HG03571 (cell line): ENCODE data around the gene CFAP77.
A peak's percentile ranks its signal among the peaks of the same experiment; 100 is the strongest.
"Not testable (repeated sequence)": the region's sequence is repeated elsewhere in the genome, so short reads cannot be mapped to it uniquely, and the experiment has no call there.

Experiments
- ATAC-seq: cut with Tn5 transposase; IDR thresholded peaks from one replicate; pipeline ENCODE4 v1.9.1; 2021; ENCODE audit not compliant: unreplicated experiment

Gene CFAP77

DNA sequence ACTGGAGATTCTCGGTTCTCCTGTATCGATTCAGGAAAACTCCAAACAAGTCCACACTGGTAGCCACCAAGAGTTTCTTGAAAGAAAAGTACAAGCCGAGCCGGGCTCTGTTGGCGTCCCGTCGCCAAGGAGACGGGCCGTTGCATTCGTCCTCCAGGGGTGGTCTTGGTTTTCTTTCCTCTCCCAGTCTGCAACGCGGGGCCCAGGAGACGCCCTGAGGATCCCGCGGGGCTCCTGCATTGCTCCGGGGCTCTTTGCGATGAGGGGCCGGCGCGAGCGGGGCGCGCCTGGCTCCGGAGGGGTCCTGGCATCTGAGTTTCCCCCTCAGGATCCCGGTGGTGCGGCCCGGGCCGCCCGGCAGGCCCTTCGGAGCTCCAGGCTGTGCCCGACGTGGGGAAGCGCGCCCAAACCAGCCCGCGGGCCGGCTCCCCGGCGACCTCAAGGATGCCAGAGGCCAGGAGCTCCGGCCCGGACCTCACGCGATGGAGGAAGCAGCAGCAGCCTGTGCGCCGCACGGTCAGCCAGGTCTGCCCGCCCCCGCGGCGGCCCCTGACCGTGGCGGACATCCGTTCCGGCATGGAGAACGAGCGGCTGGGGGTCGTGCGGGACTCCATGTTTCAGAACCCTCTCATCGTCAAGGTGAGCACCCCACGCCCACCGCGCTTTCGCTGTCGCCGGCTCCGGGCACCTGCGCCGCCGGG, at the start of gene CFAP77:
Gene CFAP77 (plus strand): TSS at position 384 of the 701 bp plus-strand sequence. CDS start 61 bp downstream, at position 445.
- no peak for ATAC-seq

DNA sequence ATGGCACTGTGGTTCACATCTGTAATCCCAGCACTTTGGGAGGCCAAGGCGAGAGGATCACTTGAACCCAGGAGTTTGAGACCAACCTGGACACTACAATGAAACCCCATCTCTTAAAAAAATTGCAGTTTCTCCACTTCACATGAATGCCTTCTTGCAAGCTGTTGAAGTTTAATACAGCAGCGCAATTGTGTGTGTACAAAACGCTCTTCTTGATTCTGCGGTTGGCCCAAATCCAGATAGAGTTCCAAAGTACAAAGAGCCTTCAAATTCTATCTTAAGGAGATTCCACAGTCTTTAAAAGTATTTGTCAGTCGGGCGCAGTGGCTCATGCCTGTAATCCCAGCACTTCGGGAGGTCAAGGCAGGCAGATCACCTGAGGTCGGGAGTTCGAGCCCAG, 45.9 kb upstream of the CFAP77 start:
- ATAC-seq = no peak

DNA sequence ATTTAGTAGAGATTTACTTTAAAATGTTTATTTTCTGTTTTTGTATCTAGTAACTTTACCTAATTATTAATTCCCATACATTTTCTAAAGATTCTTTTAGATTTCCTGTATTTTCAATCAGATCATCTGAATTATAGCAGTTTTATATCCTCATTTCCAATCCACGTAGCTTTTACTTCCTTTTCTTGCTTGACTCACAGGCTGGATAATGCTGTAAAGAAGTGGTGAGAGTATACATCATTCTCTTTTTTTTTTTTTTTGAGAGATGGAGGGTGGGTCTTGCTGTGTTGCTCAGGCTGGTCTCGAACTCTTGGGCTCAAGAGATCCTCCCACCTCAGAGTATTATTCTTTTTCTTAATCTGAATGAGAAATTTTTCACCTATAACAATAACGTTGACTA, 44.0 kb upstream of the CFAP77 start:
- ATAC-seq = no peak

DNA sequence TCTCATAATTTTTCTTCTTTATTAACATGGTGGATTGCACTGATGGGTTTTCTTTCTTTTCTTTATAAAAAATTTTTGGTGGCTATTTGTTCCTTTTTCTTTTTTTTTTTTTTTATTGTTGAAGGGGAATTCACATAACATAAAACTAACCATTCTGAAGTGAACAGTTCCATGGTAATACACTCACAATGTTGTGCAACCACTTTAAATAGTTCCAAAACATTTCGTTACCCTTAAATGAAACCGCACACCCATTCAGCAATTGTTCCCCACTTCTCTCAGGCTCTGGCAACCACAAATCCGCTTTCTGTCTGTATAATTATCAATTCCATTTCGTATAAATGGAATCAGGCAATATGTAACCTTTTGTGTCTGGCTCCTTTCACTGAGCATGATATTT, 43.5 kb upstream of the CFAP77 start:
- ATAC-seq = no peak

DNA sequence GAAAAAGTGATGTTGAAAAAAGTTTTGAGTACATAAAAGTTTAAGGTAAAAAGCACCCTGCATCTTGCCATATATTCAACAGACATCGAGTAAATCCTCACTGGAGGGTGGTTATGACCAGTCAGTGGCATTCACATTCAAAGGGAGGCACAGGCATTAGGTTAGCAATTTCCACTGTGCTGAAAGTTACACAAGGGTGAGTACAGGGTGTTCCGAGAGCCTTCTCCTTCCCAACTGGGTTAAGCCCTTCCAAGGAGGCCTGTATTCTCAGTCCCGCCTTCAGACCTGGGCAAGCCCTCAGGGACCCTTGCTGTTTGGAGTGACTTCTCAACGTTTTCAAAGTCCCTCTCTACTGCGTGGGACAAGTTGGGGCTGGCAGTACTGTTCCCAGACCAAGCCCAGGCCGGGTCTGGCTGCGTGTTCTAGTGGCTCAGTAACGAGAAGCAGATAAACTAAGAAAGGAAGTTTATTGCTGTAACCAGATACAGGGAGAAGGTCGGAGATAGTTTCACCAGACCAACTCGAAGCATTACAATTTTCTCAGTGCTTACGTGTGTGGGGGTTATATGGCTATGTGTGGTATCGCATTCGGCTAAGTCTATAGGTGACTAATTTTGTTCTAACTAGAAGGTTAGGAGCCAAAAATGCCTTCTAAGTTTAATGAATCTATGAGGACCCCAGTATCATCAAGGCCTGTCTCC, 42.2 kb upstream of the CFAP77 start:
- ATAC-seq = no peak

DNA sequence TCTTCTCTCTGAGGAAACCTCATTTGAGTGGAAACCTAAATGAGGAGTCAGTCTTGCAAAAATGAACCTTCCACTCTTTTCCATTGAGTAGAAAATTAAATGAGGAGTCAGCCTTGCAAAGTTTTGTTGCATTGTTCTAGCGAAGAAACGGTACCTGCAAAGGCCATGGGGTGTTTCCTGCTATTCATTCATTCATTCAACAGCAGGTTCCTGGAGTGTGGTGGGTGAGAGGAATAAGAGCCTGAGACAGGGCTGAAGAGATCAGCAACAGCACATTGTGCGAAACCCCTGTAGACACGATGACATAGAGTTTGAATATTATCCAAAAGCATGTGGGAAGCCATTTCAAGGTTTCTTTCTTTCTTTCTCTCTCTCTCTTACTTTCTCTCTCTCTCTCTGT, 40.6 kb upstream of the CFAP77 start:
- ATAC-seq = no peak

DNA sequence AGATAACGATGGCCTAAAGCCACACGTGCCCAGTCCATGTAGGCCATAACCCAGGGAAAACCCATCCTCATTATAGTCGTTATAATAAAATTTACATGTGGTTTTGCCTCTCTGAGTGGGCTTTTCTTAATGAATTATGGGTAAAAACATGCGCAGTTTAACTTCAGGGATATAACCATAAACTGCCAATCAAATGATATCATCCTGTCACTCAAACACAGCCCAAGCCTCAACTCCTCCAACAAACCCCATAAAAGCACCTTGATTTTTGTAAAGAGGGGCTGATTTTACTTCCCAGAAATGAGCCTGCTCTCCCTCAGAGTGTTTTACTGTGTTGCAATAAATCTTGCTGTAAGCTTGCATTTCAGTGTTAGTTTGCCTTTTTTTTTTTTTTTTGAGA, 39.4 kb upstream of the CFAP77 start:
- no peak for ATAC-seq

DNA sequence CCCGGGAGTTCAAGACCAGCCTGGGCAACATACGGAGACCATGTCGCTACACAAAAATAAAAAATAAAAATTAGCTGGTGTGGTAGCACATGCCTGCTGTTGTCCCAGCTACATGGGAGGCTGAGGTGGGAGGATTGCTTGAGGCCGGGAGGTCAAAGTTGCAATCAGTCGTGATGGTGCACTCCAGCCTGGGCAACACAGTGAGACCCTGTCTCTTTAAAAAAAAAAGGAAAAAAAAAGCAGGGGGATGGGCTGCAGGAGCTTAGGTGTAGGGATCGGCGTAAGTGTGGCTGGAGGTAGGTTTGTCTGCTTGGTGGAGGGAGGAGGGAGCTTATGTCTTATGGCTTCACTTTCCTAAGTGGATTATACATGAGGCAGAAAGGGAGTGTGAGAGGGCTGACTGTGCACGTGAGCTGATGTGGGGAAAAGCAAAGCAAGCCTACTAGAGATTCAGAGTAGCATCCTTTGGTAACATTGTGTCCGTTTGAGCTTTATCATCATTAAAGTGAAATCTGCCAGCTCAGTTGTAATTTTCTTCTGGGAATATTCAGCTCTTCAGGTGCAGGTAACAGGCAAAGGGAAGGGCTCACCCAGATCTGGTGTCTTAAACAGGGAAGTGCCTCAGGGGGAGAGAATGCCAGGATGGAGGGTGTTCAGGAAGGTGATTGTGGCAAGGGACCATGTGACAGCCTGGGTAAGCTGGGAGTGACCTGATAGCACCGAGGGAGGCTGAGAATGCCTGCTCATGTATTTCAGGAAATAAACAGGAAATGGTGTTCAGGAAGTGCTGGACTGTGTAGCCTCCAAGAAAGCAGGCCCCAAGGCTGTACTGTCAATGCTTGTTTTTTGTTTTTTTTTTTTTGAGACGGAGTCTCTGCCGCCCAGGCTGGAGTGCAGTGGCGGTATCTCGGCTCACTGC, 37.6 kb upstream of the CFAP77 start:
- no peak for ATAC-seq

DNA sequence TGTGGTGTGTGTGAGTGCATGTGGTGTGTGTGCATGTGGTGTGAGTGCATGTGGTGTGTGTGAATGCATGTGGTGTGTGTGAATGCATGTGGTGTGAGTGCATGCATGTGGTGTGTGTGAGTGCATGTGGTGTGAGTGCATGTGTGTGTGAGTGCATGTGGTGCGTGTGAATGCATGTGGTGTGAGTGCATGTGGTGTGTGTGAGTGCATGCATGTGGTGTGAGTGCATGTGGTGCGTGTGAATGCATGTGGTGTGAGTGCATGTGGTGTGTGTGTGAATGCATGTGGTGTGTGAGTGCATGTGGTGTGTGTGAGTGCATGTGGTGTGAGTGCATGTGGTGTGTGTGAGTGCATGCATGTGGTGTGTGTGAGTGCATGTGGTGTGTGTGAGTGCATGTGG, 32.2 kb upstream of the CFAP77 start:
- ATAC-seq = not testable (repeated sequence)

DNA sequence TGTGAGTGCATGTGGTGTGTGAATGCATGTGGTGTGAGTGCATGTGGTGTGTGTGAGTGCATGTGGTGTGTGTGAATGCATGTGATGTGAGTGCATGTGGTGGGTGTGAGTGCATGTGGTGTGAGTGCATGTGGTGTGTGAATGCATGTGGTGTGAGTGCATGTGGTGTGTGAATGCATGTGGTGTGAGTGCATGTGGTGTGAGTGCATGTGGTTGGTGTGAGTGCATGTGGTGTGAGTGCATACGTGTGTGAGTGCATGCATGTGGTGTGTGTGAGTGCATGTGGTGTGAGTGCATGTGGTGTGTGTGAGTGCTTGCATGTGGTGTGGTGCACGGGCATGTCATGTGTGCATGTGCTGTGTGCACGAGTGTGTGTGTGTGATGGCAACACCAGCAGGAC, 31.6 kb upstream of the CFAP77 start:
- ATAC-seq = not testable (repeated sequence)

DNA sequence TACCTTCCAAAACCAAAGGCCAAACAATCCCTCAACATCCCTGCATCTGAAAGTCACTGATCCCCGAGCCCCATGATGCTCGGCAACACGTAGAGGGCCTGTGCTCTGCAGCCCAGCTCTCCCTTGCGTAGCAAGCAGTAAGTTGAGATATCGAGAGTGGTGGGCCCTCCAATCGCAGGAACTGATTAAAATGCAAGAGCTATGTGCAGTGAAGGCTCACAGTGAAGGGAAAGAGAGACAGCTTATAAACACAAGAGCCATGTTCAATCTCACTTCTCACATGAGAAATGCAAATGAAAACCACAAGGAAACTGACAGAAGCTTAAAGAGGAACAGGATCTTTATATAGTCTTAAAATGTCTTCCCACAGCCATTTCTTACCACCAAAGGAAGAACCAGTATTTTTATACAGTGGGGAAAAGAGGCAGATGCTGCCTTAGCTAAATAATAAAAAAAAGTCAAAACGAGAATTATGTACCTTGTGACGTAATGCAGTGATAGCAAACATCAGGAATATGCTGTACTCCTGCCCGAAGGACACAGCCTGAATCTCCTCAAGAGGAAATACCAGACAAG, 28.0 kb upstream of the CFAP77 start:
- peak; percentile 73 for ATAC-seq

DNA sequence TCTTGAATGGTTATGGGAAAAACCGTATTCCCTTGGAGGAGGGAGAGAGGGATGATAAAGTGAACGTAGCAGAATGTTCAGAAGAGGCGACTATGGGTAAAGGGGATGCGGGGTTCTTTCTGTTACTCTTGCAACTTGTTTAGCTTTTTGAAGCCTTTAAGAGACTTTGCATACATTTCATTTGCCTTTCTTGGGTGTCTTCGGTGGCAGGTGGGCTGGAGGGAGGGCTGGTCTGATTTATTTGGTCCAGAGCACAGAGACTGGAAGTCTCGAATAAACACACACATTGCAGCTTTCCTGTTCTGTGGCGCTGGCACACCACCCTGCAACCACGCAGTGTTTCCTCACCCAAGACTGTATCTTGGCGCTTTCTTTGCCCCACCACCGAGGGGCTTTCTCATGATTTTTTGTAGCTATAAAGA, 26.5 kb upstream of the CFAP77 start:
- ATAC-seq = peak; percentile 51

DNA sequence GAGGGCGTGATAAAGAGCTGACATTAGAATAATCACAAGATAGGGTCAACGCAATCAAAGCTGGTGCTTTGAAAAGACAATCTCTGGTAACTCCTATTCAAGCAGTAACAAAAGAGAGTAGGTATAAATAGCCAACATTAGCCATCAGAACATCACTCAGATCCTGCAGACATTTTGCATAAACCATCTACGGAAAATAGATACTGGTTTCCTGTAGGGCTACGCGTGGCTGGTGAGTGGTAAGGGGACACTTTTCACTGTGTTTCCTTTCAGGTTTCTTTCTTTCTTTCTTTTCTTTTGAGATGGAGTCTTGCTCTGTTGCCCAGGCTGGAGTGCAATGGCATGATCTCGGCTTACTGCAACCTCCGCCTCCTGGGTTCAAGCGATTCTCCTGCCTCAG, 25.6 kb upstream of the CFAP77 start:
- ATAC-seq = no peak

DNA sequence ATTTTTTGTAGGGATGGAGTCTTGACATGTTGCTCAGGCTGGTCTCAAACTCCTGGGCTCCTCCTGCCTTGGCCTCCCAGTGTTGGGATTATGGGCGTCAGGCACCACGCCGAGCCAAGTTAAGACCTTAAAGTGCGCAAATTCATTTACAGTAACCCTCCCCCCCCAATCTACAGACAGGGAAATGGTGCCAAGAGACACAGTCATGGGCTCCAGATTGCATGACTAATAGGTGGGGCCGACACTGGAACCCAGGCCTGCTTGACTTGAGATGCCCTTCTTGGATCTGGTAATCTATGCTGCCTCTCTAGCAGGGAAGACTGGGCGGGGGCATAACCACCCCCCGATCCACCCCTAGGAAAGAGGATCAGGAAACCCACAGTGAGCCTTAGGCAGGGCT, 22.9 kb upstream of the CFAP77 start:
- no peak for ATAC-seq

DNA sequence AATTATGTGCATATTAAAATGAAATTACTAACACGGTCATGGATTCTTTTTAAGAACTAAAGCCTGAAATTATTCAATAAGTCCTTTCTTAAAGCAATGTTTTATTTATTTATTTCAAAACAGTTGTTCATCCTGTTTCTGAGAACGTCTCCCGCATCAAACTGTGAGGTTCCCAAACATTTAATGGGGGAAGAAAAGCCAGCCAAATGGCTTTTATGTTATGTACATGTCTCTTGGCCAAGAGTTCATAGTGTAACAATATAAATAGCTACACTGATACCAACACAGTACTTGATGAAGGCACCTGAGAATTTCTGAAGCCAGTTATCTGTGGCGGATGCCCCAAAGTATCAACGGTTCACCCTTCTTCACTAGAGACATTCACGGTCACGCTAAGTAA, 19.0 kb upstream of the CFAP77 start:
- ATAC-seq = no peak

DNA sequence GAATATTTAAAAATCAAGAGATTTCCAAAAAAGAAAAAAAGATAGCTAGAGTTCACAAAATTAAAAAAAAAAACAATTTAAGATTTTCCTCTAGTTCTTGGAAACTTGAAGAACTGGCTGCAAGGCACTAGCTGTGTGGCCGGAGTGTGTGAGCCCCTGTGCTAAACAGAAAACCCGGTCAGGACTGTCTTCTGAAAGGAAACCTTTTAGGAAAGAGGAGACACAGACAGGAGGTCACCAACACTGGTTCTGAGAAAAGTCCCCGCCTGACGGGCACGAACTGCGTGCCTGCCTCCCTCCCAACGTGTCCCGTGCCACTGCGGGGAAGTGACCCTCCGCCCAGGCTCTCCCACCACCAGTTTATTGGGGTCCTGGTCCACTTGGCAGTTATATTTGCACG, 18.6 kb upstream of the CFAP77 start:
- ATAC-seq = no peak

DNA sequence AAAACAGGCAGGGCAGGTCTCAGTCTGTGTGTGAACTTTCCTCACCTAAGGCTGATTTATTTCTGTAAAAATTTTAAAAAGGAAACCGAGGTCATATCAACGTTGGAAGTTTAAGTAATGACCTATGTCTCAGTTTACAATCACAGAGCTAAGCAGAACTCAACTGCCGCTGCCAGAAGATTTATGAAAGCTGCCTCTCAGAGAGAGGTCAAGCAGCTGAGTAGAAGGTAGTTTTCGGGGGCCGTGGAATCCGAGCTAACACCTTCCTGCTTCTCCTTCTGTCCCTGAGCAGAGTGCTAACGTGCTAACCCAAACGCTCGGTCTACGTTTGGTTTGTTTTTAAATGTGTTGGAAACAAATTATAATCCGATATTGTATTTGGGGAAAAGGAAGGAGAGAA, 14.5 kb upstream of the CFAP77 start:
- no peak for ATAC-seq

DNA sequence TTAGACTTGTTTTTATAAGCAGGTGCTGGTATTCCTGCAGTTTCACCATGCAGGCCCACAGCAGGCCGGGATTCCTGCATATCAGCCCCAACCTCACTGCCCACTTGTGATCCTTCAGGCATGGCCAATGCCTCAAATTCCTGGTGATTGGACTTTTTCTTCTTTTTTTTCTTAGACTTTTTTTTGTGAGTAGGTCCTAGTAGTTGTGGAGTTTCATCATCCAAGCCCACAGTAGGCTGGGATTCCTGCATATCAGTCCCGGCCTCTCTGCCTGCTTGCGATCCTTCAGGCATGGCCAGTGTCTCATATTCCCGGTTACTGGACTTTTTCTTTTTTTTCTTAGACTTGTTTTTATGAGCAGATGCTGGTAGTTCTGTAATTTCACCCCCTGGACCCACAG, 8.2 kb upstream of the CFAP77 start:
- no peak for ATAC-seq

DNA sequence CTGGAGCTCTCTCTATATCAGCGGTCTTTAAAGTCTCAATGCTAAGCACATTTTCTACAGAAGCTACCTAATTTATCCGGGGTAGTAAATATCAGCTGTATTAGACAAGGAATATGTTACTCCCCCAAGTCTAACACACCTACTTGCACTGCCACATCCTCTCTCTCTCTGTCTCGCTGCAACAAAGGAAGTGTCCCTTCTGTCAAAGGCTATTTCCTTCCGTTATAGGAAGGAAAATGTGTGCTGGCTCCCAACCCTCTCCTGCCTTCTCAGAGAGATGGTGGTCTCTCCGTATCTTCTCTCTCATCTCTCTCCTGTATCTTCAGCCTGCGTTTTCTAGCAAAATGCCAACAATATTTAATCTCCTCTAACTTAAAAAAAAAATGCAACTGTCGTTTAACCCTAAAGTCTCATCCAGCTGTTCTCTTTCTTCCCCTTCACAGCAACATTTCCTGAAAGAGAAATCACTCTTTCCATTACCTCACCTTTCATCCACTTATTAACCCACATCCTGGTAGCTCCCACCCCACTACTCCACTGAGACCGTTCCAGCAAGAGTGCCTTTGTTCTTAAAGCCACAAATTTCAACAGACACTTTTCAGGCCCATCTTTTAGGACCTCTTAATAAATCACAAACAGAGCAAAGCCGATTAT, 5.7 kb upstream of the CFAP77 start:
- no peak for ATAC-seq

DNA sequence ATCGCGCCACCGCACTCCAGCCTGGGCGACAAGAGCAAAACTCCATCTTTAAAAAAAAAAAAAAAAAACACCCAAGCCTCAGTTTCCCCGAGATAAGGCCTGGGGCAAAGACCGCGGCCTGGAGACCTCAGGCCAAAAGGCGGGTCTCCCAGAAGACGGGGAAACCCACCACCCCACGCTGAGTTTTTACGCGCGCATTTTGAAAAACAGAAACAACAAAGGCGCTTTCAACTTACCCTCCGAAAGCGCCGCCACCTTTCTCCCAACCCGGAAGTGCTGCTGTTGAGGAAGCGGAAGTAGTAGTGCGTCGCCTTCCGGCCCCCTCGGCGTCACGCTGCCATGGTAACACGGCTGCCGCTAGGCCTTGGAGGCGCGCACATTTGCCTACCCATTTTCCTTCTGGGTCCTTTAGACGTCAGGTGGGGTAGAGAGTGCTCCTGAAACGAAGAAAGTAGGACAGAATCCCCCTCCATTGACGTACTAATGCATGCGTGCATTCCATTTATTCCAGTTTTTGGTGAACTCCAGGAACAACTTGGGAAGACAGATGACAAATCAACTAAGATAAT, 3.4 kb upstream of the CFAP77 start, which contains the start of gene TTF1:
Gene TTF1 (minus strand): TSS at position 287 of the 569 bp plus-strand sequence. CDS start 4,019 bp downstream, outside the sequence.
- ATAC-seq = peak; percentile 56
